Smooth muscle cell (in vitro differentiated cells): ENCODE data around the gene CCL7. TPM values are rescaled to one million over a fixed set of nuclear protein-coding genes. Genes with fewer than 3 reads are reported as not detected.
A peak's percentile ranks its signal among the peaks of the same experiment; 100 is the strongest.

Experiments
- DNase-seq: peaks from one replicate; lab custom pipeline; 2025; ENCODE audit not compliant: unreplicated experiment; lab: John Stamatoyannopoulos, UW
- H2AFZ ChIP-seq: fragments of 200-600 bp; sonication (generic); 2 replicates; pipeline ENCODE4 v1.6.0; 2016; ENCODE audit warnings: antibody characterized with exemption, low read depth, mild to moderate bottlenecking
- H3F3A ChIP-seq: fragments of 200-600 bp; sonication (generic); 2 replicates; pipeline ENCODE4 v1.6.0; 2017; ENCODE audit warnings: antibody characterized with exemption, low read depth
- H3K27ac ChIP-seq: fragments of 200-600 bp; sonication (generic); 2 replicates; pipeline ENCODE4 v1.5.1; 2016; ENCODE audit warnings: low read depth, mild to moderate bottlenecking
- H3K27me3 ChIP-seq: fragments of 200-600 bp; sonication (generic); 2 replicates; pipeline ENCODE4 v1.6.1; 2016; ENCODE audit warnings: low read depth, mild to moderate bottlenecking
- H3K36me3 ChIP-seq: fragments of 200-600 bp; sonication (generic); 2 replicates; pipeline ENCODE4 v1.5.1; 2016; ENCODE audit warnings: low read depth
- H3K4me1 ChIP-seq: fragments of 200-600 bp; sonication (generic); 2 replicates; pipeline ENCODE4 v1.5.1; 2016; ENCODE audit warnings: low read depth
- H3K4me2 ChIP-seq: fragments of 200-600 bp; sonication (generic); 2 replicates; pipeline ENCODE4 v1.6.0; 2016; ENCODE audit warnings: mild to moderate bottlenecking
- H3K4me3 ChIP-seq: fragments of 200-600 bp; sonication (generic); 2 replicates; pipeline ENCODE4 v1.5.1; 2016; ENCODE audit warnings: mild to moderate bottlenecking
- H3K79me2 ChIP-seq: fragments of 200-600 bp; sonication (generic); 2 replicates; pipeline ENCODE4 v1.6.0; 2016; ENCODE audit warnings: low read depth, mild to moderate bottlenecking
- H3K9ac ChIP-seq: fragments of 200-600 bp; sonication (generic); 2 replicates; pipeline ENCODE4 v1.6.0; 2016; ENCODE audit warnings: low read depth
- H3K9me3 ChIP-seq: fragments of 200-600 bp; sonication (generic); replicated peaks from 2 replicates; pipeline ENCODE4 v1.5.1; 2016; ENCODE audit warnings: low read depth
- H4K20me1 ChIP-seq: fragments of 200-600 bp; sonication (generic); 2 replicates; pipeline ENCODE4 v1.6.0; 2016; ENCODE audit warnings: low read depth
- WGBS: methylation state at CpG from one replicate; pipeline ENCODE4 v1.1.7; 2016; ENCODE audit warnings: low lambda C conversion rate; 5-methylcytosine and 5-hydroxymethylcytosine counted together
- polyA plus RNA-seq: library from polyadenylated mRNA; unstranded; fragments of >200 nt; fragmentation: Nextera tagmentation; extraction: Ambion mirVana; gene quantifications from 2 replicates; pipeline ENCODE4 v1.2.1, GENCODE V29; 2016
- total RNA-seq: library from RNA; depleted of rRNA; stranded (reverse); fragments of >200 nt; gene quantifications from 2 replicates; pipeline ENCODE4 v1.2.3, GENCODE V29; 2014
- TF ChIP-seq, protein P1 (sequence below): fragments of 200-600 bp; sonication (generic); IDR thresholded peaks from 2 replicates; pipeline ENCODE4 v1.5.1; 2017; ENCODE audit warnings: borderline replicate concordance, mild to moderate bottlenecking, antibody characterized with exemption; ENCODE audit not compliant: insufficient read depth, poor library complexity, severe bottlenecking

The CCL7 gene
- total and polyA plus RNA-seq, 2 experiments from 2014 or later: 0.31 to 0.74 TPM

DNA sequence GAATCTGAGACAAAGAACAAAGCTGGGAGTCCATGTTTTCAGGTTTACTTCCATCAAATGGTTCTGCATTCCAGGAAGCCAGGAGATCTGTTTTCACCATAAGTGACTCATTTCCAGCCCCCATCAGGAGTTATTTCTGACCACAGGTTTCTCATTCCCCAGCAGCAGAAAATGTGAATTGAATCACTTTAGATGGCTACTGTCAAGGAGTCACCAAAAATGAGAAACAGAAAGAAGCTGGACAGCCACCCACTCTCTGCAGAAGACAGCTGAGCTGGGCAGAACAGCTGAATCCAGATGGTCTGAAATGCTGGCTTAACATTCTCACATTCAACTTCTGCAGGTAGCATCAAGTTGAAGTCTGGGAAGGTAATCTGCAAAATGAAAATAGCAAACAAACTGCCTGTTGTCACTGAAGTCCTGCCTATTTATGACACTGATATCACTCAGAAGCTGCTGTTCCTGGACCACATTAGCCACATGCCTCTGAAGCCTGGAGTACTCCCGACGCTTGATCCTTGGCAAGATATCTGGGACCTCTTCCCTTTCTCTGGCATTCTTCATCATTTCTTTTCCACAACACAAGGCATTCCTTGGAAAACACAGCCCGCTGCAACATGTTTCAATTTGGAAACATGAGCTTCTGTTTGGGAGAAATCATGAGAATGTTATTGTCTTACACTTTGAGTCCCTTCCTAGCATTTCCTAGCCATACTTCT lies 30.8 kb downstream of the CCL7 start:
- Histone ChIP-seq H3K27me3 (no peaks in the 10 kb centered on the region), H4K20me1 (no peaks in the 10 kb centered on the region), H3K9me3 (no peaks in the 10 kb centered on the region), H3K36me3 (no peaks in the 10 kb centered on the region), H3K27ac (peak overlapping the region; percentile 79), H3F3A (peaks cover 10% of the 10 kb centered on the region), H3K4me3 (no peak overlapping the region), H3K4me2 (peak overlapping the region; percentile 55), H3K79me2 (no peaks in the 10 kb centered on the region), H3K4me1 (peaks cover 4% of the 10 kb centered on the region), H2AFZ (no peak overlapping the region), H3K9ac (no peak overlapping the region)
- DNase-seq: no peak
- 39% methylated on average over 3 of the region's 3 CpGs for WGBS
- TF ChIP-seq, protein P1, sequence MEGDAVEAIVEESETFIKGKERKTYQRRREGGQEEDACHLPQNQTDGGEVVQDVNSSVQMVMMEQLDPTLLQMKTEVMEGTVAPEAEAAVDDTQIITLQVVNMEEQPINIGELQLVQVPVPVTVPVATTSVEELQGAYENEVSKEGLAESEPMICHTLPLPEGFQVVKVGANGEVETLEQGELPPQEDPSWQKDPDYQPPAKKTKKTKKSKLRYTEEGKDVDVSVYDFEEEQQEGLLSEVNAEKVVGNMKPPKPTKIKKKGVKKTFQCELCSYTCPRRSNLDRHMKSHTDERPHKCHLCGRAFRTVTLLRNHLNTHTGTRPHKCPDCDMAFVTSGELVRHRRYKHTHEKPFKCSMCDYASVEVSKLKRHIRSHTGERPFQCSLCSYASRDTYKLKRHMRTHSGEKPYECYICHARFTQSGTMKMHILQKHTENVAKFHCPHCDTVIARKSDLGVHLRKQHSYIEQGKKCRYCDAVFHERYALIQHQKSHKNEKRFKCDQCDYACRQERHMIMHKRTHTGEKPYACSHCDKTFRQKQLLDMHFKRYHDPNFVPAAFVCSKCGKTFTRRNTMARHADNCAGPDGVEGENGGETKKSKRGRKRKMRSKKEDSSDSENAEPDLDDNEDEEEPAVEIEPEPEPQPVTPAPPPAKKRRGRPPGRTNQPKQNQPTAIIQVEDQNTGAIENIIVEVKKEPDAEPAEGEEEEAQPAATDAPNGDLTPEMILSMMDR: no peak

DNA sequence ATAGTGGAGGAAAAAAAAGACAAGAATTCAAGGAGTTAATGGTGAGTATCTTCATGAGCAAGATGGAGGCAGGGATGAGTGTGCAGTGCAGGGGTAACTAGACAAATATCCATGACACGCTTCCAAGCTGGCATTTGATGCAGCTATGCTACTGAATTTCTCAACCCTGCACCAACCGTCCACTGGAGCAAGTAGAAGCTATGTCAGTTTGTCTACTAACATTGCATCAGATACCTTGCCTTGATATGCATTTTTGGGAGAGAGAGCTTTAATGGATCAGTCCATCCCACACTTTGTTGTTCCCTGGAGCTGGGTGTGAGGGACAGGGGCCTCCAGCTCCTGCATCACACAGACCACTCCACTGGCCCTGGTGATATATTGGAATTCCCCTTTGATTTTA lies 32.0 kb downstream of the CCL7 start:
- Histone ChIP-seq H3K27me3 (no peaks in the 10 kb centered on the region), H3K4me2 (no peak overlapping the region), H3K9me3 (no peaks in the 10 kb centered on the region), H3K27ac (no peak overlapping the region), H3K4me1 (peaks cover 4% of the 10 kb centered on the region), H3K36me3 (no peaks in the 10 kb centered on the region), H2AFZ (no peak overlapping the region), H3K79me2 (no peaks in the 10 kb centered on the region), H3K9ac (no peak overlapping the region), H3F3A (peaks cover 10% of the 10 kb centered on the region), H3K4me3 (no peak overlapping the region), H4K20me1 (no peaks in the 10 kb centered on the region)
- no peak for DNase-seq
- 89% methylated on average over 2 of the region's 2 CpGs for WGBS
- TF ChIP-seq, protein P1: no peak

DNA sequence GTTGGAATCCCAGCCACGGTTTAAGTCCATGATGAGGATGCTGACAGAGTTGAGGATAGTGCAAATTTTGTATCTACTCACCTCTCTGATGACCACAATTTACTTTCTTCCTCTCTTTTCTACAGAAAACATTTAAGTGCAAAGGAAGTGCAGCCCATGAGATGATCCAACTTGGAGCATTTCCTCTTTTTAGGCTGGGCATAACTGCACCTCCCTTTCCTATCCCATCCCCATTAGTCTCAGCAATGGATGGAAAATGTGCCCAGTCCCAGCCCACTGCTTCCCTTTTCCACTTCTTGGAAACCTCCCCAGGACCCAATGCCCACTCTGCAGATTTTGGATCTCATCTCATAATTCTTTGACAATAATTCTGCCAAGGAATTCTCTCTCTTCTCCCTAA lies 32.6 kb downstream of the CCL7 start:
- Histone ChIP-seq H3K4me2 (no peak overlapping the region), H2AFZ (no peak overlapping the region), H4K20me1 (no peaks in the 10 kb centered on the region), H3K27ac (no peak overlapping the region), H3K4me3 (no peak overlapping the region), H3K36me3 (no peaks in the 10 kb centered on the region), H3K9me3 (no peaks in the 10 kb centered on the region), H3K79me2 (no peaks in the 10 kb centered on the region), H3K4me1 (peaks cover 4% of the 10 kb centered on the region), H3K9ac (no peak overlapping the region), H3F3A (peaks cover 10% of the 10 kb centered on the region), H3K27me3 (peaks cover 2% of the 10 kb centered on the region)
- TF ChIP-seq, protein P1: no peak
- WGBS: 90% methylated on average over 1 of the region's 1 CpG
- no peak for DNase-seq

DNA sequence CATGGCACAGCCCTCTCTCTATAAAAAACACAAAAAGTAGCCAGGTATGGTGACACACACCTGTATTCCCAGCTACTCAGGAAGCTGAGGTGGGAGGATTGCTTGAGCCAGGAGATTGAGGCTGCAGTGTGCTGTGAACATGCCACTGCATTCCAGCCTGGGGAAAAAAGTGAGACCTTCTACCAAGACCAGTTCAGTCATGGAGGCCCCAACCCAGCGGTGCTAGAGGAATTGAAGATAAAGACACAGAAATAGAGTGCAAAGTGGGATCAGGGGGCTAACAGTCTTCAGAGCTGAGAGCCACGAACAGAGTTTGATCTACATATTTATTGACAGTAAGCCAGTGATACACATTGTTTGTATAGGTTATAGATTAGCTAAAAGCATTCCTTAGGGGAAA lies 33.6 kb downstream of the CCL7 start:
- DNase-seq: no peak
- no peaks in the 10 kb centered on the region for H3K36me3 ChIP-seq
- peaks cover 6% of the 10 kb centered on the region for H3F3A ChIP-seq
- H3K9me3 ChIP-seq: no peaks in the 10 kb centered on the region
- H3K27ac ChIP-seq: no peak overlapping the region
- no peaks in the 10 kb centered on the region for H4K20me1 ChIP-seq
- WGBS: 94% methylated on average over 2 of the region's 2 CpGs
- H2AFZ ChIP-seq: no peak overlapping the region
- no peak overlapping the region for H3K4me2 ChIP-seq
- TF ChIP-seq, protein P1: no peak
- H3K79me2 ChIP-seq: no peaks in the 10 kb centered on the region
- H3K9ac ChIP-seq: no peak overlapping the region
- no peak overlapping the region for H3K4me3 ChIP-seq
- peaks cover 3% of the 10 kb centered on the region for H3K27me3 ChIP-seq
- peaks cover 4% of the 10 kb centered on the region for H3K4me1 ChIP-seq
